Stimulated activated CD4-positive, alpha-beta T cell treated with anti-CD3 and anti-CD28 coated beads, TNF-alpha, amount 100 ng/mL, for 1 hour (primary cell): ENCODE data around the gene EIF4G1.

Experiments
- DNase-seq, 3 donors: peaks; one replicate each; pipeline ENCODE4 v3.0.0-alpha.2; 2020; ENCODE audit warnings: low read depth in 3 of 3, low spot score in 1 of 3

EIF4G1 gene

GRCh38 chr3:184361932-184362667 is 47.7 kb downstream of the EIF4G1 start:
- peak in 1 of 3 donors; percentile 33 for DNase-seq

- DNase-seq: peak; percentile 85 to 90 (median 89)
These were observed 48.5 kb downstream of the EIF4G1 start for GRCh38 chr3:184362668-184363546.

GRCh38 chr3:184366619-184367289 is 52.3 kb downstream of the EIF4G1 start:
- no peak for DNase-seq

- DNase-seq: no peak
These were observed 53.7 kb downstream of the EIF4G1 start for GRCh38 chr3:184368116-184368515.

- no peak for DNase-seq
These were observed 54.3 kb downstream of the EIF4G1 start for GRCh38 chr3:184368586-184369183.

GRCh38 chr3:184371570-184372018 is 57.2 kb downstream of the EIF4G1 start:
- peak in 1 of 3 donors; percentile 29 for DNase-seq

GRCh38 chr3:184372296-184372821 is 58.0 kb downstream of the EIF4G1 start:
- no peak for DNase-seq

- no peak for DNase-seq
These were observed 58.5 kb downstream of the EIF4G1 start for GRCh38 chr3:184372911-184373310.

- no peak for DNase-seq
These were observed 59.0 kb downstream of the EIF4G1 start for GRCh38 chr3:184373422-184373821.

GRCh38 chr3:184375747-184376461 is 61.5 kb downstream of the EIF4G1 start:
- DNase-seq: no peak

- DNase-seq: no peak
These were observed 63.0 kb downstream of the EIF4G1 start for GRCh38 chr3:184377374-184377773.

GRCh38 chr3:184377882-184378445 is 63.6 kb downstream of the EIF4G1 start, which contains the start of gene THPO:
Gene THPO, minus strand, starts transcription at chr3:184378207. Its CDS starts 1,948 bp downstream, at chr3:184376259.
- DNase-seq: no peak

GRCh38 chr3:184378651-184379357 is 64.4 kb downstream of the EIF4G1 start:
- no peak for DNase-seq

- DNase-seq: no peak
These were observed 65.2 kb downstream of the EIF4G1 start, which contains the start of gene CHRD for GRCh38 chr3:184379358-184380184. Gene CHRD, plus strand, starts transcription at chr3:184380054. Its CDS starts 265 bp downstream, at chr3:184380319.

- DNase-seq: no peak
These were observed 65.8 kb downstream of the EIF4G1 start for GRCh38 chr3:184380185-184380626.

- DNase-seq: no peak
These were observed 66.3 kb downstream of the EIF4G1 start for GRCh38 chr3:184380627-184381260.
